Lower leg skin (tissue), 3 donors: Measurements from ENCODE around the gene ZNF674.

Experiments used
- POLR2A ChIP-seq, 2 donors: fragments of 450-650 bp; IDR thresholded peaks; one replicate each; pipeline ENCODE4 v1.6.1; 2016 to 2017; ENCODE audit warnings: antibody characterized with exemption in 2 of 2, mild to moderate bottlenecking in 1 of 2, moderate library complexity in 1 of 2
- TF ChIP-seq, protein P1 (sequence below), 3 donors: fragments of 450-650 bp; IDR thresholded peaks; one replicate each; pipeline ENCODE4 v1.5.1; 2016; ENCODE audit warnings: antibody characterized with exemption in 3 of 3, mild to moderate bottlenecking in 3 of 3, moderate library complexity in 2 of 3

DNA sequence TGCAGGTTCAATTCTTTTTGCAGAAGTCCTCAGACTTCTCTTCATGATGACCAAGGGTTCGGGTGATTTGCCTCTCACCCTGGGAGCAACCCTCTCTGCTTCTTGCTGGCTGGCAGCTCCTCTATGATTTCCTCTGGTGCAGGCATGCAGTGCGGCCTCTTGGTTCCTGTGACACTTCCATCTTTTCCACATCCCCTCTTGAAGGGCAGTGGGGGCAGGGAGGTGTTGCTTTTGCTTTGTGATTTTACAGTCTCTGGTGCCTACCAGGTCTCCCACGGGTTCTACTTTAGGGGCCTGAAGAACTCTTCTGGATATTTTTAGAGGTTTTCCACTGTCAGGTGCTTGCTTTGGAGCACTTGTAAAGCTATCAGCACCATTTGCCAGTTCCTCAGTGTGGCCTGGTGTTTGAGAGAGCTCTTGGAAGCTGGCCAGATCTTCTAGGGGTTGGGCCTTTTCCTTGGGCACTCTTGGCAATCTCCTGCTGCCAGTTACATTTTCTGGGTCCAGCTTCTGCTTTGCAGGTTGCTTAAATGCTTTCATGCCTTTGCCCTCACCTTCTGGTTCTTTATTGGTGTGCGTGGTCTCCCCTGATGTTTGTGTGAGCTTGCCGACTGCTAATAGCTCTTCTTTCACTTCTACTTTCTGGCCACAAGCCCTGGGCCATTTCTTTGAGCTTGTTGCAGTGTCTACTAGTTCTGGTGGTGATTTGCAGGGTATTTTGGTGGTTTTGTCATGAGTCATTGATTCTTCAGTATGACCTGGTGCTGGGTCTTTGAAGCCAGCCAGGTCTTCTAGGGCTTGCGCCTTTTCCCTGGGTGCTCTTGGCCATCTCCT lies 16.8 kb upstream of the ZNF674 start:
- TF ChIP-seq, protein P1, sequence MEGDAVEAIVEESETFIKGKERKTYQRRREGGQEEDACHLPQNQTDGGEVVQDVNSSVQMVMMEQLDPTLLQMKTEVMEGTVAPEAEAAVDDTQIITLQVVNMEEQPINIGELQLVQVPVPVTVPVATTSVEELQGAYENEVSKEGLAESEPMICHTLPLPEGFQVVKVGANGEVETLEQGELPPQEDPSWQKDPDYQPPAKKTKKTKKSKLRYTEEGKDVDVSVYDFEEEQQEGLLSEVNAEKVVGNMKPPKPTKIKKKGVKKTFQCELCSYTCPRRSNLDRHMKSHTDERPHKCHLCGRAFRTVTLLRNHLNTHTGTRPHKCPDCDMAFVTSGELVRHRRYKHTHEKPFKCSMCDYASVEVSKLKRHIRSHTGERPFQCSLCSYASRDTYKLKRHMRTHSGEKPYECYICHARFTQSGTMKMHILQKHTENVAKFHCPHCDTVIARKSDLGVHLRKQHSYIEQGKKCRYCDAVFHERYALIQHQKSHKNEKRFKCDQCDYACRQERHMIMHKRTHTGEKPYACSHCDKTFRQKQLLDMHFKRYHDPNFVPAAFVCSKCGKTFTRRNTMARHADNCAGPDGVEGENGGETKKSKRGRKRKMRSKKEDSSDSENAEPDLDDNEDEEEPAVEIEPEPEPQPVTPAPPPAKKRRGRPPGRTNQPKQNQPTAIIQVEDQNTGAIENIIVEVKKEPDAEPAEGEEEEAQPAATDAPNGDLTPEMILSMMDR (IDR thresholded peaks at IDR 0.05): no peak
- no peak for TF ChIP-seq POLR2A (IDR thresholded peaks at IDR 0.05)
